Liver (tissue), 9 donors: ENCODE measurements around the gene MYO10. TPM values are rescaled to one million over a fixed set of nuclear protein-coding genes. Genes with fewer than 3 reads are reported as not detected.

ENCODE experiments used
- DNase-seq: peaks from one replicate; pipeline ENCODE4 v3.0.0-alpha.2; 2017; ENCODE audit warnings: low spot score
- H3K27ac ChIP-seq, 2 donors: one replicate each; pipeline ENCODE4 v1.7.0; 2013; ENCODE audit warnings: inconsistent platforms in 2 of 2, low read length in 2 of 2, control low read depth in 1 of 2, low read depth in 1 of 2, mild to moderate bottlenecking in 1 of 2
- H3K27me3 ChIP-seq, 4 donors: one replicate each; pipeline versions ENCODE4 v1.6.1 to v1.7.0; 2013; ENCODE audit warnings: low read length in 3 of 4, inconsistent platforms in 1 of 4, mild to moderate bottlenecking in 1 of 4, moderate library complexity in 1 of 4; ENCODE audit not compliant: control insufficient read depth in 4 of 4, insufficient read depth in 4 of 4
- H3K36me3 ChIP-seq, 4 donors: one replicate each; pipeline versions ENCODE4 v1.6.1 to v1.7.0; 2013; ENCODE audit warnings: low read length in 3 of 4, mild to moderate bottlenecking in 3 of 4, low read depth in 1 of 4, moderate library complexity in 1 of 4; ENCODE audit not compliant: control insufficient read depth in 4 of 4, insufficient read depth in 3 of 4
- H3K4me1 ChIP-seq, 4 donors: one replicate each; pipeline versions ENCODE4 v1.6.1 to v1.7.0; 2013; ENCODE audit warnings: low read length in 3 of 4, mild to moderate bottlenecking in 3 of 4, moderate library complexity in 1 of 4; ENCODE audit not compliant: control insufficient read depth in 4 of 4, insufficient read depth in 4 of 4
- H3K4me3 ChIP-seq, 3 donors: one replicate each; pipeline versions ENCODE4 v1.6.1 to v1.7.0; 2013; ENCODE audit warnings: low read length in 3 of 3, control low read depth in 1 of 3, low read depth in 1 of 3, mild to moderate bottlenecking in 1 of 3
- H3K9ac ChIP-seq, 2 donors: one replicate each; pipeline ENCODE4 v1.7.0; 2013; ENCODE audit warnings: low read length in 2 of 2, mild to moderate bottlenecking in 2 of 2, moderate library complexity in 2 of 2, control low read depth in 1 of 2, low read depth in 1 of 2
- H3K9me3 ChIP-seq, 4 donors: one replicate each; pipeline versions ENCODE4 v1.6.1 to v1.7.0; 2013; ENCODE audit warnings: low read length in 3 of 4; ENCODE audit not compliant: control insufficient read depth in 4 of 4
- EGR1 ChIP-seq, 2 donors: IDR thresholded peaks; 2 replicates each; pipeline ENCODE4 v1.6.1; 2016 to 2018; ENCODE audit warnings: antibody characterized with exemption in 2 of 2, low read depth in 2 of 2
- FOXA1 ChIP-seq: IDR thresholded peaks from 2 replicates; pipeline ENCODE4 v1.6.1; 2016; ENCODE audit warnings: antibody characterized with exemption
- FOXA2 ChIP-seq: IDR thresholded peaks from 2 replicates; pipeline ENCODE4 v1.6.1; 2016; ENCODE audit warnings: antibody characterized with exemption
- HNF4A ChIP-seq, 2 donors: conservative IDR thresholded peaks; 2 replicates each; pipeline ENCODE4 v1.6.1; 2016; ENCODE audit warnings: antibody characterized with exemption in 2 of 2, mild to moderate bottlenecking in 2 of 2
- HNF4G ChIP-seq: IDR thresholded peaks from 2 replicates; pipeline ENCODE4 v1.6.1; 2016; ENCODE audit warnings: antibody characterized with exemption
- JUND ChIP-seq, 2 donors: IDR thresholded peaks; 2 replicates each; pipeline ENCODE4 v1.6.1; 2016; ENCODE audit warnings: antibody characterized with exemption in 2 of 2
- NR2F2 ChIP-seq: IDR thresholded peaks from 2 replicates; pipeline ENCODE4 v1.6.1; 2016; ENCODE audit warnings: antibody characterized with exemption
- RAD21 ChIP-seq, 2 donors: IDR thresholded peaks; 2 replicates each; pipeline ENCODE4 v1.6.1; 2016; ENCODE audit warnings: antibody characterized with exemption in 2 of 2, mild to moderate bottlenecking in 2 of 2
- RXRA ChIP-seq, 2 donors: IDR thresholded peaks; 2 replicates each; pipeline ENCODE4 v1.6.1; 2017 to 2018; ENCODE audit warnings: antibody characterized with exemption in 2 of 2, mild to moderate bottlenecking in 1 of 2
- SP1 ChIP-seq: IDR thresholded peaks from 2 replicates; pipeline ENCODE4 v1.6.1; 2018; ENCODE audit warnings: antibody characterized with exemption, mild to moderate bottlenecking
- TAF1 ChIP-seq: conservative IDR thresholded peaks from 2 replicates; pipeline ENCODE4 v1.6.1; 2016; ENCODE audit warnings: antibody characterized with exemption, mild to moderate bottlenecking
- YY1 ChIP-seq: IDR thresholded peaks from 2 replicates; pipeline ENCODE4 v1.6.1; 2016; ENCODE audit warnings: antibody characterized with exemption, mild to moderate bottlenecking
- WGBS: extraction: QIAGEN DNeasy Blood & Tissue Kit; methylation state at CpG from one replicate; pipeline ENCODE4 v1.1.7; 2013; 5-methylcytosine and 5-hydroxymethylcytosine counted together
- polyA plus RNA-seq, 2 donors: library from polyadenylated mRNA; stranded (reverse) in 1 of 2; unstranded in 1 of 2; fragments of 200-250 nt in 1 of 2; fragments of >200 nt in 1 of 2; fragmentation: Nextera tagmentation in 1 of 2; extraction: Ambion mirVana in 1 of 2; gene quantifications; one replicate each; pipeline versions ENCODE4 v1.2.1 to v1.2.3, GENCODE V29; 2013 to 2015
- total RNA-seq, 2 donors: library from RNA; depleted of rRNA; stranded (reverse); fragments of >200 nt; gene quantifications; one replicate each; pipeline ENCODE4 v1.2.3, GENCODE V29; 2014
- TF ChIP-seq, protein P1 (sequence below): IDR thresholded peaks from 2 replicates; pipeline ENCODE4 v1.6.1; 2016; ENCODE audit warnings: antibody characterized with exemption, mild to moderate bottlenecking
- TF ChIP-seq, protein P2 (sequence below): IDR thresholded peaks from 2 replicates; pipeline ENCODE4 v1.6.1; 2016; ENCODE audit warnings: antibody characterized with exemption
- TF ChIP-seq, protein P3 (sequence below): IDR thresholded peaks from 2 replicates; pipeline ENCODE4 v1.6.1; 2016; ENCODE audit warnings: antibody characterized with exemption
- TF ChIP-seq, protein P4 (sequence below): fragments of 150-350 bp; IDR thresholded peaks from 2 replicates; pipeline ENCODE4 v1.5.1; 2017; ENCODE audit warnings: improper control_type of control experiment, low read depth, low read length; ENCODE audit not compliant: missing input control
- donor health status: healthy.
- donor health status: healthy.
- donor health status: healthy.
- donor health status: healthy.
- donor health status: healthy.

MYO10 gene
- total and polyA plus RNA-seq, 4 donors, result 4.3 to 15.3 (median 7.1) TPM

DNA sequence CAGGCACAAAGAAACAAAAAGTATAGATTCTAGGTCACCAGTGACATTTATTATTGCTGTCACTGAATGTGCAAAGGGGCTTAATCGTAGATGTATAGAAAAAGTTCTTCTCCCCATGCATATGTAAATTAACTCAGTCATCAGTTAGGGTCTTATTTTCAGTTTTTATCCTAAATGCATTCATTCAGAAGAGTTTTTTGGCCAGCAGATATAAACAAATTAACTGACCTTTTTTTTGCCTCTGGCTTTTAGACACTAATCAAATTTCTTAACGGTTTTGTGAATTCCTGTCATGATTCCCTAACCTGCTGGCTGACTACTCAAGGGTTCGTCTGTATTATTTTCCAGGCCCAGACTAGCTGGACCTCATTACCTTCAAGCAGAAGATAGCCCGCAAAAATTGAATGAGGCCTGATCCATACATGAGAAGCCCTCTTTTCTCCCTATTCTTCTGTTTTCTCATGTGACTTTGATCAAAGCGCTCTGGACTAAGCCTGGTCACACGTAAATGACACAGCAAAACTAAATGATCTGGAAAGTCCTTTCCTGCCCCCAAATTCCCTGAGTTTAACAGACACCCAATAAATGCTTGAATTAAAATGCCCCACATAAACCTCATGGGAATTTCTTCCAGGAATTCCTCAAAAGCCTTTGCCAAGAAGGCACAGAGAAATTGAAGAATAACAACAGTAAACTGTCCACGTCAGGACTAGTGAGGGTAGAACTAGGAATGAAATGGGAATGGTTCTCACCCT, 83.7 kb downstream of the MYO10 start (continued):
- TF ChIP-seq, protein P1, sequence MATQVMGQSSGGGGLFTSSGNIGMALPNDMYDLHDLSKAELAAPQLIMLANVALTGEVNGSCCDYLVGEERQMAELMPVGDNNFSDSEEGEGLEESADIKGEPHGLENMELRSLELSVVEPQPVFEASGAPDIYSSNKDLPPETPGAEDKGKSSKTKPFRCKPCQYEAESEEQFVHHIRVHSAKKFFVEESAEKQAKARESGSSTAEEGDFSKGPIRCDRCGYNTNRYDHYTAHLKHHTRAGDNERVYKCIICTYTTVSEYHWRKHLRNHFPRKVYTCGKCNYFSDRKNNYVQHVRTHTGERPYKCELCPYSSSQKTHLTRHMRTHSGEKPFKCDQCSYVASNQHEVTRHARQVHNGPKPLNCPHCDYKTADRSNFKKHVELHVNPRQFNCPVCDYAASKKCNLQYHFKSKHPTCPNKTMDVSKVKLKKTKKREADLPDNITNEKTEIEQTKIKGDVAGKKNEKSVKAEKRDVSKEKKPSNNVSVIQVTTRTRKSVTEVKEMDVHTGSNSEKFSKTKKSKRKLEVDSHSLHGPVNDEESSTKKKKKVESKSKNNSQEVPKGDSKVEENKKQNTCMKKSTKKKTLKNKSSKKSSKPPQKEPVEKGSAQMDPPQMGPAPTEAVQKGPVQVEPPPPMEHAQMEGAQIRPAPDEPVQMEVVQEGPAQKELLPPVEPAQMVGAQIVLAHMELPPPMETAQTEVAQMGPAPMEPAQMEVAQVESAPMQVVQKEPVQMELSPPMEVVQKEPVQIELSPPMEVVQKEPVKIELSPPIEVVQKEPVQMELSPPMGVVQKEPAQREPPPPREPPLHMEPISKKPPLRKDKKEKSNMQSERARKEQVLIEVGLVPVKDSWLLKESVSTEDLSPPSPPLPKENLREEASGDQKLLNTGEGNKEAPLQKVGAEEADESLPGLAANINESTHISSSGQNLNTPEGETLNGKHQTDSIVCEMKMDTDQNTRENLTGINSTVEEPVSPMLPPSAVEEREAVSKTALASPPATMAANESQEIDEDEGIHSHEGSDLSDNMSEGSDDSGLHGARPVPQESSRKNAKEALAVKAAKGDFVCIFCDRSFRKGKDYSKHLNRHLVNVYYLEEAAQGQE, result no peak

GRCh38 chr5:16849775-16850174, 86.3 kb downstream of the MYO10 start:
- H3K27me3 ChIP-seq, result no peaks in the 10 kb centered on the region
- no peaks in the 10 kb centered on the region for H3K36me3 ChIP-seq
- H3K9ac ChIP-seq, result no peak overlapping the region
- WGBS, result 88% methylated on average over 4 of the region's 4 CpGs
- H3K4me1 ChIP-seq, result no peaks in the 10 kb centered on the region
- no peak overlapping the region for H3K27ac ChIP-seq
- TF ChIP-seq TAF1 (no peak), YY1 (no peak), RAD21 (IDR thresholded peaks at IDR 0.05) (no peak), SP1 (no peak), NR2F2 (no peak), HNF4A (conservative IDR thresholded peaks at IDR 0.05) (no peak), FOXA2 (no peak), RXRA (IDR thresholded peaks at IDR 0.05) (no peak), EGR1 (IDR thresholded peaks at IDR 0.05; ENCODE audit: low read depth in 2 of 2) (no peak)
- TF ChIP-seq, protein P1, result no peak
- TF ChIP-seq, protein P2, sequence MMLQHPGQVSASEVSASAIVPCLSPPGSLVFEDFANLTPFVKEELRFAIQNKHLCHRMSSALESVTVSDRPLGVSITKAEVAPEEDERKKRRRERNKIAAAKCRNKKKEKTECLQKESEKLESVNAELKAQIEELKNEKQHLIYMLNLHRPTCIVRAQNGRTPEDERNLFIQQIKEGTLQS, result no peak
- TF ChIP-seq, protein P3, sequence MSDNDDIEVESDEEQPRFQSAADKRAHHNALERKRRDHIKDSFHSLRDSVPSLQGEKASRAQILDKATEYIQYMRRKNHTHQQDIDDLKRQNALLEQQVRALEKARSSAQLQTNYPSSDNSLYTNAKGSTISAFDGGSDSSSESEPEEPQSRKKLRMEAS, result no peak
- no peaks in the 10 kb centered on the region for H3K9me3 ChIP-seq
- no peak for DNase-seq
- no peak overlapping the region for H3K4me3 ChIP-seq

DNA sequence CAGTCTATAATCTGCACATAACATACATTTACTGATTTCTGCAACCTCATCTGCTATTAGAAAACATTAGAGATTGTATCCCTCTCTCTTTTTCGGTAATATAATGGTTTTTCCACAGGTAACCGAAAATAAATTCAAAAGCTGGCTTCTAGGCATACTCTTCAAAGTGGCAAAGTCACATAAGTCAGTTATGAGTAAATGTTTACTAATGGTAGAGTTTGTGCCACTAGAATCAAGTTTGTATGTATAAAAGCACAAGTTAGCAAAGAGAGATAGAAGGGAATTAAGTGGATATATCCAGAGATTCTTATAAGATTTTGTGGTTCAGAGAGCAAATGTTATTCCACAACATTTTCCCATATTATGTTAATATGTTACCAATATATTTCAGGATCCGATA, 86.9 kb downstream of the MYO10 start:
- Histone ChIP-seq H3K27ac (no peak overlapping the region), H3K9me3 (no peaks in the 10 kb centered on the region), H3K4me1 (no peaks in the 10 kb centered on the region), H3K36me3 (no peaks in the 10 kb centered on the region), H3K4me3 (no peak overlapping the region), H3K27me3 (no peaks in the 10 kb centered on the region), H3K9ac (no peak overlapping the region)
- DNase-seq, result no peak
- 84% methylated on average over 3 of the region's 3 CpGs for WGBS
- TF ChIP-seq HNF4G, result no peak
- no peak for TF ChIP-seq EGR1 (IDR thresholded peaks at IDR 0.05; ENCODE audit: low read depth in 2 of 2)
- TF ChIP-seq, protein P1, result no peak
- TF ChIP-seq FOXA1, result no peak
- TF ChIP-seq, protein P4, sequence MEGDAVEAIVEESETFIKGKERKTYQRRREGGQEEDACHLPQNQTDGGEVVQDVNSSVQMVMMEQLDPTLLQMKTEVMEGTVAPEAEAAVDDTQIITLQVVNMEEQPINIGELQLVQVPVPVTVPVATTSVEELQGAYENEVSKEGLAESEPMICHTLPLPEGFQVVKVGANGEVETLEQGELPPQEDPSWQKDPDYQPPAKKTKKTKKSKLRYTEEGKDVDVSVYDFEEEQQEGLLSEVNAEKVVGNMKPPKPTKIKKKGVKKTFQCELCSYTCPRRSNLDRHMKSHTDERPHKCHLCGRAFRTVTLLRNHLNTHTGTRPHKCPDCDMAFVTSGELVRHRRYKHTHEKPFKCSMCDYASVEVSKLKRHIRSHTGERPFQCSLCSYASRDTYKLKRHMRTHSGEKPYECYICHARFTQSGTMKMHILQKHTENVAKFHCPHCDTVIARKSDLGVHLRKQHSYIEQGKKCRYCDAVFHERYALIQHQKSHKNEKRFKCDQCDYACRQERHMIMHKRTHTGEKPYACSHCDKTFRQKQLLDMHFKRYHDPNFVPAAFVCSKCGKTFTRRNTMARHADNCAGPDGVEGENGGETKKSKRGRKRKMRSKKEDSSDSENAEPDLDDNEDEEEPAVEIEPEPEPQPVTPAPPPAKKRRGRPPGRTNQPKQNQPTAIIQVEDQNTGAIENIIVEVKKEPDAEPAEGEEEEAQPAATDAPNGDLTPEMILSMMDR, result no peak
- no peak for TF ChIP-seq FOXA2
- no peak for TF ChIP-seq JUND (IDR thresholded peaks at IDR 0.05)
- no peak for TF ChIP-seq HNF4A (conservative IDR thresholded peaks at IDR 0.05)
- no peak for TF ChIP-seq RXRA (IDR thresholded peaks at IDR 0.05)
- TF ChIP-seq, protein P3, result no peak
